Cardiac fibroblast (primary cell): Measurements from ENCODE around the gene ANKS1B.
"Not testable (repeated sequence)": the region's sequence is repeated elsewhere in the genome, so short reads cannot be mapped to it uniquely, and the experiment has no call there.

Source experiments
- DNase-seq, 2 donors: peaks; one replicate each; pipeline versions ENCODE4 v3.0.0 to v3.0.0-alpha.2; 2010; ENCODE audit warnings: low read depth in 2 of 2
- H3K4me3 ChIP-seq, 2 donors: replicated peaks in 1 of 2; 1 replicate in 1 of 2; 2 replicates in 1 of 2; pipeline ENCODE4 v1.5.1; 2011; ENCODE audit warnings: low read depth in 2 of 2, low read length in 2 of 2, mild to moderate bottlenecking in 2 of 2, moderate library complexity in 1 of 2
- CTCF ChIP-seq: IDR thresholded peaks from one replicate; pipeline ENCODE4 v1.5.1; 2011; ENCODE audit warnings: low read depth, mild to moderate bottlenecking, low read length, inconsistent platforms

Gene ANKS1B

GRCh38 chr12:99332936-99333591 is 651.7 kb downstream of the ANKS1B start:
- no peak for TF ChIP-seq CTCF
- no peak for DNase-seq
- no peak overlapping the region for H3K4me3 ChIP-seq

- DNase-seq: no peak
- H3K4me3 ChIP-seq: no peak overlapping the region
- TF ChIP-seq CTCF: no peak
Observed at GRCh38 chr12:99330216-99330615, 654.5 kb downstream of the ANKS1B start.

GRCh38 chr12:99321210-99321609 is 663.5 kb downstream of the ANKS1B start:
- H3K4me3 ChIP-seq, DNase-seq: not testable (repeated sequence)

GRCh38 chr12:99311373-99311772 is 673.4 kb downstream of the ANKS1B start:
- H3K4me3 ChIP-seq: no peak overlapping the region
- no peak for DNase-seq
- TF ChIP-seq CTCF: no peak

- no peak for TF ChIP-seq CTCF
- no peak overlapping the region for H3K4me3 ChIP-seq
- no peak for DNase-seq
Observed at GRCh38 chr12:99309812-99310211, 674.9 kb downstream of the ANKS1B start.

GRCh38 chr12:99302874-99303273 is 681.9 kb downstream of the ANKS1B start:
- TF ChIP-seq CTCF: no peak

GRCh38 chr12:99287136-99287535 is 697.6 kb downstream of the ANKS1B start:
- no peak for DNase-seq
- TF ChIP-seq CTCF: no peak
- no peak overlapping the region for H3K4me3 ChIP-seq

More at GRCh38 chr12:99302874-99303273, 681.9 kb downstream of the ANKS1B start:
- H3K4me3 ChIP-seq: no peak overlapping the region
- no peak for DNase-seq
